ENCODE measurements around the gene SLC40A1. TPM values are rescaled to one million over a fixed set of nuclear protein-coding genes. Genes with fewer than 3 reads are reported as not detected.

SLC40A1 gene
- total RNA-seq, 1 experiment from 2014 or later, result 1.7 TPM

GRCh38 chr2:189570570-189571031 is 10.0 kb downstream of the SLC40A1 start:
- Histone ChIP-seq H3K79me2 (ENCODE audit: low read length) (no peaks in the 10 kb centered on the region), H4K20me1 (ENCODE audit: low read length) (no peaks in the 10 kb centered on the region), H3K9me2 (replicated peaks; ENCODE audit: low read length) (no peaks in the 10 kb centered on the region), H3K4me2 (ENCODE audit: low read length) (no peak overlapping the region), H3K36me3 (ENCODE audit: low read depth, low read length) (no peaks in the 10 kb centered on the region), H3K27me3 (ENCODE audit: low read length) (no peaks in the 10 kb centered on the region), H3K9me3 (ENCODE audit: low read length) (no peaks in the 10 kb centered on the region), H3K27ac (ENCODE audit: low read length) (no peak overlapping the region), H3K4me1 (ENCODE audit: insufficient read depth, low read length) (no peaks in the 10 kb centered on the region), H2AFZ (ENCODE audit: low read length) (no peak overlapping the region), H3K4me3 (ENCODE audit: low read length) (no peak overlapping the region), H3K9ac (ENCODE audit: low read length) (no peak overlapping the region), H3F3A (ENCODE audit: low read length, unreplicated experiment) (no peaks in the 10 kb centered on the region)
- no peak for DNase-seq
- ATAC-seq, result no peak
- ChIA-PET CTCF (no interaction called here), POLR2A (ENCODE audit: unreplicated experiment) (no interaction called here)
- no TSS peak for BruUV-seq (replicated peaks)
- intact Hi-C loops (cut with micrococcal nuclease), result no loop called here
- TF ChIP-seq EZH2 (IDR thresholded peaks at IDR 0.05; ENCODE audit: low read length, unreplicated experiment) (no peak), EZH2phosphoT487 (IDR thresholded peaks at IDR 0.05; ENCODE audit: borderline replicate concordance, low read length) (no peak), CTCF (conservative IDR thresholded peaks at IDR 0.05; ENCODE audit: low read depth, low read length) (no peak)

GRCh38 chr2:189569295-189569910 is 11.2 kb downstream of the SLC40A1 start:
- TF ChIP-seq EZH2phosphoT487 (IDR thresholded peaks at IDR 0.05; ENCODE audit: borderline replicate concordance, low read length) (no peak), CTCF (conservative IDR thresholded peaks at IDR 0.05; ENCODE audit: low read depth, low read length) (no peak), EZH2 (IDR thresholded peaks at IDR 0.05; ENCODE audit: low read length, unreplicated experiment) (no peak)
- no peak overlapping the region for H3K4me3 ChIP-seq (ENCODE audit: low read length)
- H4K20me1 ChIP-seq (ENCODE audit: low read length), result no peaks in the 10 kb centered on the region
- POLR2A ChIA-PET (ENCODE audit: unreplicated experiment), result no interaction called here
- no peaks in the 10 kb centered on the region for H3K27me3 ChIP-seq (ENCODE audit: low read length)
- no peaks in the 10 kb centered on the region for H3K9me2 ChIP-seq (replicated peaks; ENCODE audit: low read length)
- H3K79me2 ChIP-seq (ENCODE audit: low read length), result no peaks in the 10 kb centered on the region
- H3K9ac ChIP-seq (ENCODE audit: low read length), result no peak overlapping the region
- no peak overlapping the region for H2AFZ ChIP-seq (ENCODE audit: low read length)
- DNase-seq (no peak), ATAC-seq (no peak)
- no peaks in the 10 kb centered on the region for H3K36me3 ChIP-seq (ENCODE audit: low read depth, low read length)
- intact Hi-C loops (cut with micrococcal nuclease), result no loop called here
- no TSS peak for BruUV-seq (replicated peaks)
- H3K4me1 ChIP-seq (ENCODE audit: insufficient read depth, low read length), result no peaks in the 10 kb centered on the region
- H3K27ac ChIP-seq (ENCODE audit: low read length), result no peak overlapping the region
- H3F3A ChIP-seq (ENCODE audit: low read length, unreplicated experiment), result no peaks in the 10 kb centered on the region
- CTCF ChIA-PET, result no interaction called here
- no peak overlapping the region for H3K4me2 ChIP-seq (ENCODE audit: low read length)
- H3K9me3 ChIP-seq (ENCODE audit: low read length), result no peaks in the 10 kb centered on the region

- DNase-seq (no peak), ATAC-seq (no peak)
- Histone ChIP-seq H3K4me3 (ENCODE audit: low read length) (no peak overlapping the region), H4K20me1 (ENCODE audit: low read length) (no peaks in the 10 kb centered on the region), H3K9ac (ENCODE audit: low read length) (no peak overlapping the region), H3K79me2 (ENCODE audit: low read length) (no peaks in the 10 kb centered on the region), H3K27ac (ENCODE audit: low read length) (no peak overlapping the region), H3K4me2 (ENCODE audit: low read length) (no peak overlapping the region), H3K36me3 (ENCODE audit: low read depth, low read length) (no peaks in the 10 kb centered on the region), H3K4me1 (ENCODE audit: insufficient read depth, low read length) (no peaks in the 10 kb centered on the region), H3F3A (ENCODE audit: low read length, unreplicated experiment) (no peaks in the 10 kb centered on the region), H3K27me3 (ENCODE audit: low read length) (no peaks in the 10 kb centered on the region), H3K9me3 (ENCODE audit: low read length) (no peaks in the 10 kb centered on the region), H2AFZ (ENCODE audit: low read length) (no peak overlapping the region), H3K9me2 (replicated peaks; ENCODE audit: low read length) (no peaks in the 10 kb centered on the region)
- BruUV-seq (replicated peaks), result no TSS peak
- POLR2A ChIA-PET (ENCODE audit: unreplicated experiment), result no interaction called here
- CTCF ChIA-PET, result no interaction called here
- TF ChIP-seq CTCF (conservative IDR thresholded peaks at IDR 0.05; ENCODE audit: low read depth, low read length), result no peak
- TF ChIP-seq EZH2phosphoT487 (IDR thresholded peaks at IDR 0.05; ENCODE audit: borderline replicate concordance, low read length), result no peak
- TF ChIP-seq EZH2 (IDR thresholded peaks at IDR 0.05; ENCODE audit: low read length, unreplicated experiment), result no peak
- intact Hi-C loops (cut with micrococcal nuclease), result no loop called here
Observed at GRCh38 chr2:189566046-189566445, 14.5 kb downstream of the SLC40A1 start.

Data from PC-3 (cell line).